HG03520 (cell line): ENCODE measurements around the gene TNFRSF4.
"Not testable (repeated sequence)": the region's sequence is repeated elsewhere in the genome, so short reads cannot be mapped to it uniquely, and the experiment has no call there.

Experiments used
- ATAC-seq: cut with Tn5 transposase; IDR thresholded peaks from one replicate; pipeline ENCODE4 v1.9.1; 2021; ENCODE audit warnings: mild to moderate bottlenecking, moderate library complexity; ENCODE audit not compliant: unreplicated experiment

TNFRSF4 gene

GRCh38 chr1:1213345-1214265, at the start of gene TNFRSF4:
Gene TNFRSF4, minus strand, starts transcription at chr1:1214153. Its CDS starts 26 bp downstream, at chr1:1214127.
- ATAC-seq = no peak

GRCh38 chr1:1262758-1263157, 48.8 kb upstream of the TNFRSF4 start:
- no peak for ATAC-seq

GRCh38 chr1:1262071-1262470, 48.1 kb upstream of the TNFRSF4 start:
- no peak for ATAC-seq

- ATAC-seq = no peak
These were observed 47.0 kb upstream of the TNFRSF4 start for GRCh38 chr1:1260843-1261560.

GRCh38 chr1:1259951-1260600, 46.1 kb upstream of the TNFRSF4 start:
- ATAC-seq = no peak

GRCh38 chr1:1259540-1259939, 45.6 kb upstream of the TNFRSF4 start:
- ATAC-seq = no peak

GRCh38 chr1:1259119-1259488, 45.2 kb upstream of the TNFRSF4 start:
- no peak for ATAC-seq

- ATAC-seq = no peak
These were observed 43.3 kb upstream of the TNFRSF4 start for GRCh38 chr1:1256956-1257871.

GRCh38 chr1:1255611-1256010, 41.7 kb upstream of the TNFRSF4 start:
- ATAC-seq = no peak

- no peak for ATAC-seq
These were observed 41.1 kb upstream of the TNFRSF4 start for GRCh38 chr1:1255078-1255477.

- ATAC-seq = no peak
These were observed 40.7 kb upstream of the TNFRSF4 start for GRCh38 chr1:1254667-1254998.

- ATAC-seq = no peak
These were observed 40.2 kb upstream of the TNFRSF4 start for GRCh38 chr1:1253972-1254666.

- ATAC-seq = no peak
These were observed 39.4 kb upstream of the TNFRSF4 start for GRCh38 chr1:1253314-1253713.

GRCh38 chr1:1250786-1251284, 36.9 kb upstream of the TNFRSF4 start:
- ATAC-seq = peak; percentile 73

- not testable (repeated sequence) for ATAC-seq
These were observed 34.3 kb upstream of the TNFRSF4 start for GRCh38 chr1:1248009-1248913.

GRCh38 chr1:1247341-1247913, 33.5 kb upstream of the TNFRSF4 start:
- no peak for ATAC-seq

GRCh38 chr1:1246577-1247340, 32.8 kb upstream of the TNFRSF4 start, which contains the start of gene C1QTNF12:
Gene C1QTNF12, minus strand, starts transcription at chr1:1246722. Its CDS starts 32 bp downstream, at chr1:1246690.
- ATAC-seq = no peak
